Measurements from ENCODE around the gene C1GALT1. TPM values are rescaled to one million over a fixed set of nuclear protein-coding genes. Genes with fewer than 3 reads are reported as not detected.

C1GALT1 gene
- total RNA-seq, 1 experiment from 2014 or later = 81.5 TPM

DNA sequence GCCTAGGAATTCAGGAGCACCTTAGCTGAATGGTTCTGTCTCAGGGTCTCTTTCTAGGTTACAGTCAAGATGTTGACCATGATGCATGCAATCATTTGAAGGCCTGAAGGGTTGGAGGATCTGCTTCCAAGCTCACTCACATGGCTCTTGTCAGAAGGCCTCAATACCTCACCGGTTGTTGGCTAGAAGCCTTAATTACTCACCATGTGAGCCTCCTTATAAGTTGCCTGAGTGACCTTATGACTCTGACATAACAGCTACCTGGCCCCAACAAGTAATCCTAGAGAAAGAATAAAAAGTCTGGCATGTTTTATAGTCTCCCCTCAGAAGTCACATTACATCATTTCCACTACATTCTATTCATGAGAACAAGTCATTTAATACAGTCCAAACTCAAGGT lies 3.4 kb upstream of the C1GALT1 start:
- no peaks in the 10 kb centered on the region for H3K27me3 Mint-ChIP-seq (ENCODE audit: low read depth)
- Histone ChIP-seq H3K56ac (ENCODE audit: insufficient read length, low read depth, low read length) (no peak overlapping the region), H4K20me1 (ENCODE audit: control insufficient read depth, insufficient read depth, insufficient read length) (no peaks in the 10 kb centered on the region), H3K79me2 (ENCODE audit: insufficient read depth, low read length) (peaks cover 6% of the 10 kb centered on the region; the same call in 1 of the 2 replicates), H2BK5ac (ENCODE audit: insufficient read length, low read length) (no peak overlapping the region), H2BK15ac (ENCODE audit: low read depth, low read length) (no peak overlapping the region), H2AK5ac (ENCODE audit: insufficient read length, low read length) (no peak overlapping the region), H2BK12ac (ENCODE audit: insufficient read length, low read depth, low read length) (no peak overlapping the region), H4K91ac (ENCODE audit: insufficient read length, low read depth, low read length) (no peak overlapping the region), H4K5ac (ENCODE audit: insufficient read length, low read depth, low read length) (no peak overlapping the region), H3K27me3 (ENCODE audit: insufficient read depth, low read length) (no peaks in the 10 kb centered on the region), H3K23ac (ENCODE audit: insufficient read length, low read depth, low read length) (no peak overlapping the region), H3K9me3 (ENCODE audit: control insufficient read depth, low read depth, low read length) (no peaks in the 10 kb centered on the region), H3K79me1 (ENCODE audit: insufficient read depth, low read depth, low read length, poor library complexity, severe bottlenecking) (no peaks in the 10 kb centered on the region), H3K4ac (ENCODE audit: low read depth, low read length) (no peak overlapping the region), H3K14ac (ENCODE audit: insufficient read depth, low read length) (no peak overlapping the region), H3K4me1 (ENCODE audit: insufficient read depth, low read length) (peaks cover 4% of the 10 kb centered on the region; the same call in 1 of the 2 replicates), H3K27ac (ENCODE audit: insufficient read length, low read depth, low read length) (no peak overlapping the region), H2BK120ac (ENCODE audit: low read depth, low read length, poor library complexity, severe bottlenecking) (no peak overlapping the region), H3K18ac (ENCODE audit: insufficient read length, low read depth, low read length) (no peak overlapping the region), H4K8ac (replicated peaks; ENCODE audit: insufficient read length, low read depth, low read length) (no peak overlapping the region), H3K23me2 (ENCODE audit: insufficient read length, low read depth, low read length, poor library complexity, severe bottlenecking) (peaks cover 7% of the 10 kb centered on the region), H3K9ac (ENCODE audit: extremely low read depth, insufficient read length, low read length) (no peak overlapping the region), H2AFZ (ENCODE audit: low read length) (no peak overlapping the region), H3K4me2 (ENCODE audit: insufficient read depth, insufficient read length, low read length) (no peak overlapping the region), H2BK20ac (ENCODE audit: low read depth, low read length, poor library complexity, severe bottlenecking) (no peak overlapping the region), H3T11ph (ENCODE audit: low read length) (no peak overlapping the region)
- no peak overlapping the region for H3K27ac Mint-ChIP-seq
- peaks cover 39 to 44% of the 10 kb centered on the region in 2 experiments for H3K4me1 Mint-ChIP-seq
- peaks cover 3 to 7% (median 4%) of the 10 kb centered on the region in 3 experiments; a peak in 5 of 7 replicates for H3K36me3 Mint-ChIP-seq (ENCODE audit: insufficient read depth in 1 of 3, low read depth in 3 of 3)
- TF ChIP-seq, protein P1, sequence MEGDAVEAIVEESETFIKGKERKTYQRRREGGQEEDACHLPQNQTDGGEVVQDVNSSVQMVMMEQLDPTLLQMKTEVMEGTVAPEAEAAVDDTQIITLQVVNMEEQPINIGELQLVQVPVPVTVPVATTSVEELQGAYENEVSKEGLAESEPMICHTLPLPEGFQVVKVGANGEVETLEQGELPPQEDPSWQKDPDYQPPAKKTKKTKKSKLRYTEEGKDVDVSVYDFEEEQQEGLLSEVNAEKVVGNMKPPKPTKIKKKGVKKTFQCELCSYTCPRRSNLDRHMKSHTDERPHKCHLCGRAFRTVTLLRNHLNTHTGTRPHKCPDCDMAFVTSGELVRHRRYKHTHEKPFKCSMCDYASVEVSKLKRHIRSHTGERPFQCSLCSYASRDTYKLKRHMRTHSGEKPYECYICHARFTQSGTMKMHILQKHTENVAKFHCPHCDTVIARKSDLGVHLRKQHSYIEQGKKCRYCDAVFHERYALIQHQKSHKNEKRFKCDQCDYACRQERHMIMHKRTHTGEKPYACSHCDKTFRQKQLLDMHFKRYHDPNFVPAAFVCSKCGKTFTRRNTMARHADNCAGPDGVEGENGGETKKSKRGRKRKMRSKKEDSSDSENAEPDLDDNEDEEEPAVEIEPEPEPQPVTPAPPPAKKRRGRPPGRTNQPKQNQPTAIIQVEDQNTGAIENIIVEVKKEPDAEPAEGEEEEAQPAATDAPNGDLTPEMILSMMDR (conservative IDR thresholded peaks at IDR 0.05) = no peak
- peaks cover 5 to 6% of the 10 kb centered on the region in 2 experiments for H3K9me3 Mint-ChIP-seq
- WGBS (ENCODE audit: extremely low coverage, insufficient read length, low lambda C conversion rate) = no CpG with 5 or more reads among the region's 1 CpG
- H3K4me3 Mint-ChIP-seq = no peak overlapping the region
- DNase-seq = no peak
